NCI-H1048 (cell line): ENCODE data around the gene FAIM2.

Experiments used
- DNase-seq: peaks from one replicate; lab custom pipeline; 2025; lab: John Stamatoyannopoulos, UW

The FAIM2 gene

DNA sequence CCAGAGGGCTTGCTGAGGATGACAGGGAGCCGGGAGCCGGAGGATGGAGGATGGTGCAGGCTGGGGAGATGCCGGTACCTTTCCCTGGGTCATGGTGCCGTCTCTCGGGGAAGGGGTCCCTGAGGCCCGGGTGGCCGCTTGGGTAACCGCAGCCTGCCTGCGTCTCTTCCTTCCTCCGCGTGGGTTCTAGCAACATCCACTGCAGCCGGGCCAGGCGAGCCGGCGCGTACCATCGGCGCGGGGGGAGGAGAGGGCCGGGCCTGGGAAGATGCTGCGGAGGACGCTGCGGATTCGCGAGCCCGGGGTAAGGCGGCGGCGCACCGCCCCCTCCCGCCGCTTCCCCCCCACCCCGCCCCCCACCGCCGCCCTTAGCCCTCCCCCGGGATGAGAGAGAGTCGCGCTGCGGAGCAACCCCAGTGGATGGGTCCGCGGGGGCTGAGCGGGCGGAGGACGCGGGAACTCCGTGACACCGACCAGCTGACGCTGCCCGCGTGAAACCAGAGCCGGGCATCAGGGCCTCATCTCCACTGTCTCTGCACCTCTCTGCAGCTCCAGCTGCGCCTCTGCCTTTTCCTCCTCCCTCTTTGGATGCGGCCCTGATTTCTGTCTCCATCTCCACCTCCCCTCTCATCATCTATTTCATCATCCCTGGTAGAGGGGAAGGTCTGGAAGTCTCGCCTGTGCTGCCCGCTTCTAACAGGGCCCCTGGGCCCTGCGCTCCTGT is at the start of gene FAIM2:
Gene FAIM2, minus strand, starts transcription at position 201 of the 724 bp plus-strand sequence. Its CDS starts 108 bp downstream, at position 93.
- DNase-seq: no peak

DNA sequence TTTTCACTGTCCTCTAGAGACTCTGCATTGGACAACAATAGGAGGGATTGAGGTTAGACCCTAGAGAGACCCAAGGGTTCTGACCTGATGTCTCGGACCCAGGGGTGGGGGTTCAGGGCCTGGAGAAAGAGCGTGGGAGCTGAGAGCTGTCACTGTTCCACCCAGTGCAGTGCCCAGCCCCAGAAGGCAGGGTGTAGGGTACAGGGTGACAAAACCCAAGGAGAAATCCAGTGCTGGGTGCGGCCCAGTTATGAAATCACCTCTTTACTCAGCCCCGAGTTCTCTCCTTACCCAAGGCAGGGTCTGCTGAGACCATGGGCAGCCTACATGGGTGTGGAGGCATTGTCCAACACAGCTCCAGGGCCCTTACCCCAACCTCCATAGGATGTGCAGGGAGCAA is 49.5 kb upstream of the FAIM2 start:
- no peak for DNase-seq

DNA sequence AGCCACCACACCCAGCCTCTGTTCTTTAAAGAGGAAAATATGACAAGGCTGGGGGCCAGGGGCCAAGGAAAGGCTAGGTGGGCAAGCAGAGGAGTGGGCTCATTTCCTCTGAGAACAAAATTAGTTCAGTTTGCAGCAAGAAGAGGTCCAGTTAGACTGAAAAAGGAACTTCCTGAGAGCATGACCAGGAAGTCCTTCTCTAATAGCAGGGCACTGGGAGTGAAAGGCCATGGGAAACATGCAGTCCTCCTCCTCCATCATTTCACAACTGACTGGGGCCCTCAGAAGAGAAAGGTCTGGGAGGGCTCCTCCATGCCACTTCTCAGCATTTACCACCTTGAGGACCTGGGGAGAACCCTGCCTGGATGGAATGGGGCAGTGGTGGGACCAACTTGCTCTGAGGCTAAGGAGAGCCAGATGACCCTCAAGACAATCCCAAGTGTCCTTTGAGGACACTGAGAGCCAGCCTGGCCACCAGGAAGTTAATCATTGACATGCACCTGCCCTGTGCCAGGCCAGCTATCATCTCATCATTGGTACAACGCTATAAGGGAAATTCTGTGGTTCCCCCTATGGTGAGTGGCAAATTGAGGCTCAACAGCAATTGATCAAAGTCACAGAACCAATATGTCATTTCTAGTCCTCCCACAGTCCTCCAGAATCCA is 48.8 kb upstream of the FAIM2 start:
- DNase-seq: no peak

DNA sequence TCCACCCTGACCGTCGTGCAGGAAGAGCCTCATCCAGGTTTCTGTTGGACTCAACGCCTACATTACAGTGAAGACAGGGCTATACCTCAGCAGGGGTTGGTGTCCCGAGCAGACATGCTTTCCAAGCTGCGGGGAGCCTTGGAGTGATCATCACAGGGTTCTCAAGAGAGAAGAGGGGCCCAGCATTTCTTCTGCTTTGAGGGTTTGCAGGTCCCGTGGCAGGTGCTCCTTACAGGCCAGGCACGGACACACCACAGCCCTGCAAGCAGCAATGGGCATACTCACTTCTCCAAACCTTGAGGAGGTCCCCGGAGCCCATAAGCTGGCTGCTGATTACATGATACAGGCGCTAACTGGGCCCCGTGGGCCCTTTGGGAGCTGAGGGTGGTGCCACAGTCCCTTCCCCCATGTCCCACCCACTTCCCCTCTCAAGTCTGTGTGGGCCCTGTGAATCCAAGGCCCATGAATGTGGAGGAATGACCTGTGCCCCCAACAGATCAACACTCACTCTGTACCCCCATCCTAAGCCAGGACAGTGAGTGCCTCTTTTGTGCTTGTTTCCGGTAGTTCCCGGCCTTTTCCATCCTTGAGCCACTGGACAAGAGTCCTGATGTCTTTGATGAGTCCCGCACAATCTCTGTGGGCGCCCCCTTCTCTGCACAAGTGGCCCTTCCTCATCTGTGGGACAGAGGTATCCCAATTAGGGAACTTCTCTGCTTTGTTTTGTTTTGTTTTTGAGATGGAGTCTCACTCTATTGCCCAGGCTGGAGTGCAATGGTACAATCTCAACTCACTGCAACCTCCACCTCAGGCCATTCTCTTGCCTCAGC is 47.9 kb upstream of the FAIM2 start:
- DNase-seq: no peak

DNA sequence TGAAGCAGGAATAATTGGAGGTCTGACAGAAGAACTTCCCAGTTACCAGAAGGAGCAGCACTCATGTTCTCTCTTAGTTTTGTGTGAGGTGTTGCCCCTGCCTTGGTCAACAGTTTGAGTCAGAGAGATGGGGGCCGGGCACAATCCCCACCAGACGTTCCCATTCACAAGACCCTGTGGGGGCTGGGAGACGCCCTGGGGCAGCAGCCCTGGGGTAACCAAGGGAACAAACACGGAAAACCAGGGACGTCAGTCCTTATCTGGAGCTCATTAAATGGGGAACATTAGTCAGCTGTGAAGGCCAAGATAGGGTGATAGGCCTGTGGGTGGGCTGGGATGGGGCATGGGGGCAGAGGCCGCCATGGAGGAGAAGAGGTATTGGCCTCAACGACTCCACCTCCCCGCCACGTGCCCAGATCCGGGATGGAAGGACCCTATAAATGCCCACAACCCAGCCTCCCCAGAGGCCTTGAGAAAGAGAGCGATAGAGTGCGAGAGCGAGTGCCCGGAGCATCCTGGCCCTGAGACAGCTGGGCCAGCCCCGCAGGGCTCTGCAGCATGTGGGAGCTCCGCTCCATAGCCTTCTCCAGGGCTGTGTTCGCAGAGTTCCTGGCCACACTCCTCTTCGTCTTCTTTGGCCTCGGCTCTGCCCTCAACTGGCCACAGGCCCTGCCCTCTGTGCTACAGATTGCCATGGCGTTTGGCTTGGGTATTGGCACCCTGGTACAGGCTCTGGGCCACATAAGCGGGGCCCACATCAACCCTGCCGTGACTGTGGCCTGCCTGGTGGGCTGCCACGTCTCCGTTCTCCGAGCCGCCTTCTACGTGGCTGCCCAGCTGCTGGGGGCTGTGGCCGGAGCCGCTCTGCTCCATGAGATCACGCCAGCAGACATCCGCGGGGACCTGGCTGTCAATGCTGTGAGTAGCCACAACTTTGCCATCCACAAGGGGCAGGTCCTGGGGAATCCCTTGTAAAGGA is 46.9 kb upstream of the FAIM2 start, which contains the start of gene AQP2:
Gene AQP2, plus strand, starts transcription at position 465 of the 979 bp plus-strand sequence. Its CDS starts 94 bp downstream, at position 559.
- DNase-seq: no peak

DNA sequence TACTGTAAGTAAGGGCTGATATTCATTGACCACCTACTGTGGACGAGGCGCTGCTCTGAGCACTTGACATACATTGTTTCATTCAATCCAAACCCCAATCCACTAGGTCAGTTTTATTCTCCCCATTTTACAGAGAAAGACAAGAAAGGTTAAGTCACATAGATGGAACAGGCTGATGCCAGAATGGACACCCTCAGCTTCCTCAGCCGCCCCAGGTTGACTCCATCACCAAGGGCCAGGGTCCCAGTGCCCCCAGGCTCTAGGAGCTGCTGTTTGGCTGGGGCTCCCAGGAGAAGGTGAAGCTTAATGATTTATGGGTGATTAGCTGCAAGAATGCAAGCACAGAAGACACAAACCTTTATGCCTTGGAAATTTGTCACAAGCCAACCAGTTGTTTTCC is 46.2 kb upstream of the FAIM2 start:
- DNase-seq: no peak

DNA sequence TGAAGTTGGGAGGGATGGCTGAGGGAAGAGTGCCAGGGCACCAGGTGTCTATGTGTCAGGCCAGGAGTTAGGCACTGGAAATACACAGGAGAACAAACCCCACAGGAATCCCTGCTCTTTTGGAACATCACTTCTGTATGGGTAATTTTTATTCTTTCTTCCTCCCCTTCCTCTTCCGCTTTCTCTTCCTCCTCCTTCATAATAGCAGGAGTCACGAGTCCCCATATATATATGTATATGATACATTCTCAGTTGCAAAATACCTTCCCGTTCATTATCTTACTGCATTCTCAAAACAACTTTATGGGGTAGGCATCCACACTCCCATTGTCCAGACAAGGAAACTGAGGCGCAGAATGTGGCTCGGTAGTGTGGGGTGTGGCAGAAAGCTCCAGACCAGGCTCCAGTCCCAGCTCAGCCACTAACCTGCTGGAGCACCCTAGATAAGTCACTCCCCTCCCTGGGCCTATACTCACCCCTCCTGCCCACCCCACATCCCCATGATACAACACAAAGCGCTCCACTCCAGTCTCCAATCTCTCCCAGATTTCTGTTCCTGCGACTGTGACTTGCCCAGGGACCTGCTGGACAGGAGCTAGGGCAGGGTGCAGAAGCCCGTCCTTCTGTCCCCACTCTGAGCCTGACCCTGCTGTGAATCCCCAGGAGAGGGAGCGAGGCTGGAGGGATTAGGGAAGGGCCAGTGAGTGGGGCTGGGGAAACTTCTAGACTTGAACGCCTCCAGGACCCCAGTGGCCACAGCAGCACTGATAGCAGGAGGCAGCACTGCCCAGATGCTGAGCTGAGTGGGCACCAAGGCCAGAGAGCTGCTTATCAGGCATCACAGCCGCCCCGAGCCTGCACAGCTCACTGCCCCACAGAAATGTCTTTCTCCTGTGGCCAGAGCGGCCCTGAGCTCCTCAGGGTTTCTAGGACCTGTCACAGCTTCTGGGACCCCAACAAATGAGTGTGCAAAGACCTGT is 45.5 kb upstream of the FAIM2 start:
- DNase-seq: no peak

DNA sequence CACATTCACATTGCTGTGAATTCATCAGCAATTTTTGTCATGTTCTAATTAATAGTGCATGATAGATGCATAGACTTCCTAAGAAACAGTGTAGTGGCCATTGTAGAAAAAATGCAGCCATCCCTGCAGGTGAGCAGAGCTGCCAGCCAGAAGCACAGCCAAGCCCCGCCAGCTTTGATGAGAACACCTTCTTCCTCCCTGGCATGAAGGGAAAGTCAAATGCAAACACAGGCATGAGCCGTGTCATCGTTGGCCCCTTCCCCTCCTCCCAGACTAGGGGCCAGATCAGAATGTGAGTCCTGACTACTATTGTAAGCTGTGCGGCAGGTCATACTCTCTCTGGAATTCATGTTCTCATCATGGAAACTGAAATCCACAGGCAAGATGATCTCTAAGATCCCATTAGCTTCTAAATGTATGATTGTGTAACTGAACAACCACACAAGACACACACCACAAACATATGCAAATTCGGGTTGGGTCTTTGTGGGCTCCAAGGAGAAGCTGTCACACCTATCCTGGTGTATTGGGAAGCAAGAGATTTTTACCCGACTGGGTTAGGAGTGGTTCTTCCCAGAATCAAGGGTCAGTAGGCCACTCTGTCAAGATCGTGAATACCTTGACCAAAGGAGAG is 44.0 kb upstream of the FAIM2 start:
- no peak for DNase-seq

DNA sequence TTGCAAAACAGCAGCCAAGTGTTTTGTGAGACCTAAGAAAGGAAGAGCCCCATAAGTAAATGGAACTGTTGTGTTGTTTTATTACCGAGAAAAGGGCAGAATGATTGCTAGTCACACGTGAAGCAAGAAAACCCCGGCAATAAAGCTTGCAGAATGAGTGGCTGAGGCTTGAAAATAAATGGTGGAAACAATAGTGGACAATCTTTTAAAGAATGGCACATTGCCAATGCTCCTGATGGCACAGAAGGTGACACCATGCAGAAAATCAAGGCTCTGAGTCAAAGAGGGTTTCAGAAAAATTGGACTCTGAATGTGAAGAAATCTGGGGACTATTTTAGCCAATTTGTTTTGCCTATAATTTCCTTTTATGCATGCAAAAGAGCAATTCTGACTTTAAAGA is 42.8 kb upstream of the FAIM2 start:
- no peak for DNase-seq

DNA sequence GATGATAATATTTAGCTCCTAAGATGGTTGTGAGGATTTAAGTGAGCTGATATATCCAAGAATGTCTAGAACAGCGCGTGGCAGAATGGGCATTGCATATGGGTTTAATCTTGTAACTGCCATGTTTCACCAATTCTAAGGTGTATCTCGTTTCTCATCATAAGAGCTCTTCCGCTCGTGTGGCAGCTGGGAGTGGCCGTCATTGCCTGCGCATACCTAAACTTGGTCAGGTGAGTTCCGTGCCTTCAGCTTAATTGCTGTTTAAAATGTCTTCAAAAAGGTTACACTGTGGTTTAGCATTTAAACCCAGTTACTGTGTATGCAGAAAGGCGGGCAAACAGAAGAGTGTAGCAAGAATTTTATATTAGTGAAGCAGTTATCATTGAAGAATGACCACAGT is 42.4 kb upstream of the FAIM2 start:
- no peak for DNase-seq

DNA sequence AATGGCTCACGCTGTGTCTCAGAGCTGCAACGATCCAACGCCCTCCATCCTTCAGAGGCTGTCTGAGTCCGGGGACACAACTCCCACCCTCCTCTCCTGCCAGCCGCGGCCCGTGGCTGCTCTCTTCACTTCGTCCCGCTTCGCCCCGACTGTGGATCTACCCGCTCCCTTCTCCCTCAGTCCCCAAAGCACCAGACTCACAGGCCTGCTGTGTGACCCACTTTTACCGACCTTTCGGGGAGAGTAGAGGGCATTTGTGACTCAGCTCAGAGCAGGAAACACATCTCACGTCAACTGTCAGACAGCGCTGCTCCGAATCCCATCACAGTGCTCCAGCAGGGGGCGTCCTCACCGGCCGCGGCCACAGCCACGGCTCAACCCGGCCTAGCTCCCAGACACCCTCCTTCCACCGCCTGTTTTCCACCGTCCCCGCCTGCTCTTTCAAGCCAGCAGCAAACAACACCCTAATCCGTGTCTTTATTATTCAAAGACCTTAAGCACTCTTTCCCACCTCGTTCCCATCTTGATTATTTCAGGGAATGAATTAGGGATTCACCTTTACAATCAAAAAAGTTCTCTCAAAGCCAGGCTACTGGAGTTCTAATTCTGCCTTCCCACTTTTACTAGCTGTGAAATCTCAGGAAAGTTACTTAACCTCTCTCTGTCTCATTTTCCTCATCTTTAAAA is 41.8 kb upstream of the FAIM2 start:
- peak; percentile 61 for DNase-seq

DNA sequence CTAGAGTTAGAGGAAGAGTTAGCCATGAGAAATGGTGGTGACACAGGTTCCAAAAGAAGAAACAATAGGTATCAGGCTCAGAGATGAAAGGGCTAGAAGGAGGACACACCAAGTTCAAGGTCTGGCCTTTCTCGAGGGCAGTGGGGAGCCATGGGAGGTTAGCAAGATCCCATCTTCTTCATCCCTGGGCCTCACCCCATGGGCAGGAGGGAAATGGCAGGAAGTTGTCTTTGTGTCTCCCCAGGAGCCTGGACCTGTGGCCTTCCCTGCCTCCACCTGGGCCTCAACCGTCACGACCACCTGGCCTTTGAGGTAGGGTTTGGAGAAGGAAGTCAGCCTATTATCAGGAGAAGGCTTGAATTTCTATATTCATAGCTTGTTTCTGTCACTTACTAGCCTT is 41.0 kb upstream of the FAIM2 start:
- no peak for DNase-seq

DNA sequence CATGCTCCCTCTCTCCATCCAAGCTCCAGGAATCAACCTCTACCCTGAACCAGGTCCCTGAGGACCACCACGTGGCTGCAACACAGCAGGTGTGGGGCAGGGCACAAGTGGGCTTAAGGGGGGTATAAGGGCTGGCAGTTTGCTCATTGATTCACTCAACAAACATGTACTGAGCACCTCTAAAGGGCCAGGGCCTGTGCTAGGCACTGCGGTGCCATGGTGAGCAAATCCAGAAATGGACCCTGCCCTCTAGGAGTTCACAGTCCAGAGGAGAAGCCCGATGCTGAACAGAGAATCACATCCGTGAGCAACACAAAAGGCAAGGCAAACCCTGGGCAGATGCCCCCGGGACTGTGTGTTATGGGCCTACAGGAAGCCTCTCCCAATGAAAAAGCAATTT is 40.3 kb upstream of the FAIM2 start:
- DNase-seq: no peak

DNA sequence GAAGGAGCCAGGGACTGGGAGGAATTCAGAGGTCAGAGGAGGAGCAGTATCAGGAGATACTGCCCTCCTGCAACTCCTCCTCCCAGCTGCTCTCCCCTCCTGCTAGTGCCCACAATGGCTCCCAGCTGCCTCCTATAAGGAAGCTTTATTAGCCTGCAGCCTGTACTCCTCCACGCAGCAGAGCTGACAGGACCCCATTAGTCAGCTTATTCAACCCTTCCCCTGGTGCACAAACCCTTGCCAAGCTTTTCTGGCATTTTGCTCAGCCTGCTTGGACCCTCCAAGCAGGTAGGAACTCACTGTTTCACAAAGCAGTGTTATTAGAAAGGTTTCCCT is 39.9 kb upstream of the FAIM2 start:
- DNase-seq: no peak

DNA sequence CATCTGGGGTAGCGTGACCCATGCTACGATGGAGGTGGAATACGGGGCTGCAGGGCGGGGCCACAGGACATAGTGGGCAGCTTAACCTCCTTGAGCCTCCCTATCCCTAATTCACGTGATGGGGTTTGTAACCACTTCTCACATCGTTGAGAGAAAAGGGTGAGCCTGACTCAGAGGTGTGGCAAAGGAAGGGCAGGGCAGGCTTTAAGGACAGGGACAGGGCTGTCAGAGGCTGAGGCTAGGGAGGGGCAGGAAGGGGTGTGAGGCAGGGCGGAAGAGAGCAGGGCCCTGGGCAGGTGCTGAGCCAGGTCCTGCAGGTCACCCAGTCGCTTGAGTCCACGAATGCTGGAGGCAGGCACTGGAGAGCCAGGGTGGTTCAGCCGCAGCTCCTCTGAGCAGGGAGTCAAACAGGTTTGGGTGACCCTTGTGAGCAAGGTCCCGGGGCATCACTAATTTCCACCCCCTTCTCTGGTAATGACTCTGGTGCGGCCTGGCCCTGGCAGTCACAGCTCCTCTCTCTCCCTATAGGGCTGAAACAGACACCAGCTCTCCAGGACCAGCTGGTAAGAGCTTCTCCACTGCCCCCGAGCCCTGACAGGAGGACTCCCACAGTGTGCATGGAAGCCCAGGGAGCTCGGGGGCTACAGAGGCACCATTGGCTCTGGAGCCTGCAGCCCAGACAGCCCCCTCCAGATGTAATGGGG is 39.4 kb upstream of the FAIM2 start:
- no peak for DNase-seq

DNA sequence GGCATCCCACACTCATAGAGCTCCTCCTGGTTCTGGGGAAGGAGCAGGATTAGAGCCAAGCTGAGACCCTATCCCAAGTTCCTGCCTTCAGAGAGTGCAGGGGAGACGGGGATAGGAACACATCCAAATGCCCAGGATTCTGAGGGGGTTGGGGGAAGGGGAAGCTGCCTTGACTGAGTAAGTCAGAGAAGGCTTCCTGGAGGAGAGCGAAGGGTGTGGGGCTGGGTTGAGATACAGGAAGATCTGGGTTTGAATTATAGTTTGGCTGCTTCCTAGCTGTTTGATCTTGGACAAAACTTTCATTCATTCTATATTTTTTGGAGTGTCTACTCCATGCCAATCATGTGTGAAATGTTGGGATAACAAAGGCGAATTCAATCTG is 38.8 kb upstream of the FAIM2 start:
- no peak for DNase-seq

DNA sequence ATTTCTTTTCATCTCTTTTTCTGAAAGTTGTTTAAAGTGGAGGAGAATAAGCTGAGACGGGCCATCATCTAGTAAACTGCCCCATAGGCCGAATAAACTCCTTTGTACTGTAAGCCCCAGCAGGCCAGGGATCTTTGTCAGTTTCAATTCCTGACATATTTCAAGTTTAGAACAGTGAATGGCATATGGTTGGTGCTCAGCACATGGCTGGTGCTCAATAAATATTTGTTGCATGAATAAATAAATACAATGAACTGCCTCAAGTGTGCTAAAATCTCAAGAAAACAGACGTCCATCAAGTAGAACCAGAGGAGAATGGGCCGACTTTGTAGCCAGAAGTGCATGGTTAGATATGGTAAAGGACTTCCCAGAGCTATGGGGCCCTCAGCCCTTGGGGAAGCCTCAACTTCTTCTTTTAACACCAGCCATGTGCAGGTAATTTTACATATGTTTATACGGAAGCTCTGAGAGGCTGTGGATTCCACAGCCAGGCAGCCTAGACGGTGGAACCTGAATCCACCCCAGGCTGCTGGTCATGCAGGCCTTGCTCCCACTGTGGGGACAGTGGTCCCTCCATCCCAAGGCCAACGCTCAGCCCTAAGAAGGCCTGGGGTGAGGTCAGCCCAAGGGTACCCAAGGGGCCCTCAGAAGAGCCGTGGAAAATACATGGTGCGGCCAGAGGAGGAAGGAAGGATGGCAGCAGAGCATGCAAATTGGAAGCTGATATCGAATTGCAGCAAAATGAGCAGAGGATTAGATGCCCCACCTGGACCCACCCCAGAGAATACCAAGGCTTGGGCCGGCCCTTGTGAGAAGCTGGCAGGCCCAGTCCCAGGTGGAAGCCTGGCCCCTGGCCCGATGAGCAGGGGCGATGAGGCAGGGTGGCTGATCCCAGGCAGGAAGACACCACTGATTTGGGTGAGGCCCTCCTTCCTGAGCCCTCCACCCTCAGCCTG is 38.1 kb upstream of the FAIM2 start:
- DNase-seq: no peak

DNA sequence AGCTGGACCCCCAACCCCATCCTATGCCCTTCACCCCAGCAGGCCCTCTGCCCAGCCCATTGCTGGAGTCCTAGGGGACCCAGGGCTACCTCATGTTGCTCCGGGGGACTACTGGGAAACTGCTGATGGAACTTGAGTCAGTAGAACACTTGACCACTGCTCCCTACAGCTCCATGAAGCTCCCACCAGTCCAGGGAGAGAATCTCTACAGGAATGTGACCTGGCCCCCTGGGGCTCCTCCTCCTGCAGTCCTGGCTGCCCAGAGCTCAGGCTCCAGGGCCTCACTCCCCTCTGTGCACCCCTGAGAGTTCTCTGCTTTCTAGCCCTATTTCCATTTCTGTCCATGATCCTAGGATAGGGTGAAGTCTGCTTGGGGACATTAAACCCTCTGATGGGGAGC is 36.0 kb upstream of the FAIM2 start:
- DNase-seq: no peak
